GM21723 (cell line): Measurements from ENCODE around the gene SDR42E2.
"Not testable (repeated sequence)": the region's sequence is repeated elsewhere in the genome, so short reads cannot be mapped to it uniquely, and the experiment has no call there.

Experiments
- ATAC-seq: cut with Tn5 transposase; IDR thresholded peaks from one replicate; pipeline ENCODE4 v1.9.1; 2021; ENCODE audit warnings: mild to moderate bottlenecking, moderate library complexity; ENCODE audit not compliant: unreplicated experiment

The SDR42E2 gene

DNA sequence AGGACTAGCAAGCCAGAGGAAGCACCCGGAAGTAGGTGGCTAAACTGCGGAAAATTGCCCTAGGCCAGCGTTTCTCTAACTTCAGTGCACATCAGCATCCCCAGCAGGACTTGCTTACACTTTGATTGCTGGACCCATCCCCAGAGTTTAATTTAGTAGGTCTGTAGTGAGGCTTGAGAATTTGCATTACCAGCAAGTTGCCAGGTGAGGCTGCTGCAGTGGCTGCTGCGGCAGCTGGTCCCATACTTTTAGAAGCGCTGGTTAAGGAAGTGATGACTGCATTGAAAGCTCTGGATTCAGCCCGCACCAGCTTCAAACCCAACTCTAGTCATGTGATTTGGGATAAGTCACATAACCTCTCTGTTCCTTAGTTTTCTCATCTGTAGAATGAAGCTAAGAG, 48.0 kb downstream of the SDR42E2 start:
- no peak for ATAC-seq

DNA sequence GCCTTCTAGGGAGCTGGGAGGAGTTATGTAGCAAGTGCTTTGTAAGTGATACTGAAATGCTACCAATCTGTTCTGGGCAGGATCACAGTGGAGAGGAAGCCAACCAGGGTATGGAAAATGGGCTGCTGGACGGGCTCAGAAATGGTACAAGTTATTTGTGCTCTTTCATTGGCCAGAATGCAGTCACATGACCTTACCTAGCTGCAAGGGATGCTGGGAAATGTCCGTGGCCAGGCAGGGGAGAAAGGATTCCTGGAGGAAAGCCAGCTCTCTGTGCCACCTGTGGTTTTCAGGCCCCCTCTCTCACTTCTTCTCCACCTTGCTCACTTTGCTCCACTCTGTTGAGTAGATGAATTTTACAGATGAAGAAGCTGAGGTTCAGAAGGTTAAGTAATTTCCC, 48.5 kb downstream of the SDR42E2 start:
- no peak for ATAC-seq

GRCh38 chr16:22213236-22213635, 50.9 kb downstream of the SDR42E2 start:
- no peak for ATAC-seq

DNA sequence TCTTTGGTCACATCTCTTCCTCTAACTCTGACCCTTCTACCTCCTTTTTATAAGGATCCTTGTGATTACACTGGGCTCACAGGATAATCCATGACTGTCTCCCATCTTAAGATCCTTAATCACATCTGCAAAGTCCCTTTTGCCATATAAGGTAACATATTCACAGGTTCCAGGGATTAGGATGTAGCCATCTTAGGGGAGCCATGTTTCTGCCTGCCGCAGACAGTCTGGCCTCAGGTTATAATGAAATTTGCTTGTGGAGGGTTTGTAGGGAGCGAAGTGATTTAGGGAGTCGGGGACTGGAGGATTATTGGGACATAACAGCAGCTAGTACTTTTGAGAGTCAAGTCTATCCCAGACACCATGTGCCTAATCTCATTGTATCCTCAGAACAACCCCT, 51.5 kb downstream of the SDR42E2 start:
- no peak for ATAC-seq

GRCh38 chr16:22214402-22214801, 52.1 kb downstream of the SDR42E2 start:
- ATAC-seq = no peak

- ATAC-seq = no peak
Measured at GRCh38 chr16:22214889-22215288, 52.6 kb downstream of the SDR42E2 start.

- no peak for ATAC-seq
Measured at GRCh38 chr16:22216191-22216831, 54.0 kb downstream of the SDR42E2 start.

DNA sequence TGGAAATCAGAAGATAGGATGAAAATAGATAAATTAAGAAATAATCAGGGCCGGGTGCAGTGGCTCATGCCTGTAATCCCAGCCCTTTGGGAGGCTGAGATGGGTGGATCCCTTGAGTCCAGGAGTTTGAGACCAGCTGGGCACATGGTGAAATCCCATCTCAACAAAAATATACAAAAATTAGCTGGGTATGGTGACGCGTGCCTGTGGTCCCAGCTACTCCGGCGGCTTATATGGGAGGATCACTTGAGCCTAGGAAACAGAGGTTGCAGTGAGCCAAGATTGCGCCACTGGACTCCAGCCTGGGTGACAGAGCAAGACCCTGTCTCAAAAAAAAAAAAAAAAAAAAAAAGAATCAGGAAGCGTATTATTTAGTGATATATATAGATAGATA, 54.5 kb downstream of the SDR42E2 start:
- ATAC-seq = not testable (repeated sequence)

DNA sequence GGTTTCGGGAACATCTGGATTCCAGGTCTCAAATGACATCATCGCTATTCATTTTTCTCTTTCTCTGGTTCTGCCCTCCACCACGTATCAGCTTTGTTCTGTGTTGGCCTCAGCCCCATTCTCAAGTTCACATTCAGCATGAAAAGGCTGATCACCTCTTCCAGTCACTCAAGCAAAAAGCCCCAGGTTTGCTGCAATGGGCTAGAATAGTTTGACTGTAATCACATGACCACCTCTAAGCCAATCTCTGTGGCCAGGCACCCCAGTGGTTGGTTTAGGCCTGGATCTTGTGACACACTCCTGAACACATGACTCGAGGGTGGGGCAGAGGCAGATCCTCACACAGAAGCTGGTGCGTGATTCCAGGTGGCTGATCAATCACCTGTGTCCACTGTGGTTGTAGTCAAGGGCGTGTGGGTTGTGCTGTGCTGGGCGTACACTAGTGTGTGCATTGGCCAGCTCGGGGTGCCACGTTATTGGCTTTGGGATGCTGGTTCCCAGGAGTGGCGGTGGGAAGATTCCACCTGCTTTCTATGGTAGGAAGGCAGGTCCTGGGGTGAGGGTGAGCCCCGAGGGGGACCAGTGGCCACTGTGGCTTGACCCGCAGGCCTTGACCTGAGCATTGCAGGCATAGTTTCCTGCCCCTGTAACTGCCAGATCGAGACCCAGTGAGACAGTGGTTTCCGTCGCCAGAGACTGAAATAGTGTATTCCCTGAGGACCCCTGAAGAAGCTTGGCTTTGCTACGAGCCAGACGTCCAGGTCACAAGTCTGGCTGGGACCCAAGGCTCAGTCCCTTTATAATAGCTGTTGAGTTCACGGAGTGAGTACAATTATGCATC, 55.8 kb downstream of the SDR42E2 start:
- ATAC-seq = peak; percentile 82

GRCh38 chr16:22219389-22220068, 57.2 kb downstream of the SDR42E2 start:
- ATAC-seq = no peak

GRCh38 chr16:22220069-22220440, 57.7 kb downstream of the SDR42E2 start:
- no peak for ATAC-seq

DNA sequence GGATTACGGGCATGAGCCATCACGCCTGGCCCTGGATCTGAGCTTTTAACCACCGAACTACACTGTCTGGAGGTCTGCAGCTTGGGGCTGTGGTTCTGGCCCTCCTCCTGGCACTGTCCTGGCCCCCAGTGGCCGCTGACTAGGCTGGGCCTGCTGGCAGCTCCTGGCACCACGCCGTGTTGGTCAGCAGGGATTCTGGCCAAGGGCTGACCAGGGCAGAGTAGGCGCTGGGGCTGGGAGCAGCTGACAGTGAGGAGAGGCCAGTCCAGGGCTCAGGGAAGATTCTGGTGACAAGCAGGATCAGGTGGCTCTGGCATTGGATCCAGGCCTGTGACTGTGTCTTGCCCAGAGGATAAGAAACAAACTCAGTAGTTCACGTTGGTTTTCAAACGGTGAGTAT, 58.4 kb downstream of the SDR42E2 start:
- no peak for ATAC-seq

DNA sequence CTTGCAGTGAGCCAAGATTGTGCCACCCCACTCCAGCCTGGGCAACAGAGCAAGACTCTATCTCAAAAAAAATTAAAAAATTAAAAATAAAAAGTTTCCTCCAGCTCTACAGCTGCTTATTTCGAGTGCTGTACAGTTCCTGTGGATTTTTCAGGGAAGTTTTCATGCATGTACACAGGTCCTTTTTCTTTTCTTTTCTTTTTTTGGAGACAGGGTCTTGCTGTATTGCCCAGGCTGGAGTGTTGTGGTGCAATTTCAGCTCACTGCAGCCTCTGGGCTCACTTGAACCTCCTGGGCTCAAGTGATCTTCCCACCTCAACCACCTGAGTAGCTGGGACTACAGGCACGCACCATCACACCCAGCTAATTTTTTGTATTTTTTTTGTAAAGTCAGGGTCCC, 59.7 kb downstream of the SDR42E2 start:
- no peak for ATAC-seq

GRCh38 chr16:22222998-22223397, 60.7 kb downstream of the SDR42E2 start:
- no peak for ATAC-seq

DNA sequence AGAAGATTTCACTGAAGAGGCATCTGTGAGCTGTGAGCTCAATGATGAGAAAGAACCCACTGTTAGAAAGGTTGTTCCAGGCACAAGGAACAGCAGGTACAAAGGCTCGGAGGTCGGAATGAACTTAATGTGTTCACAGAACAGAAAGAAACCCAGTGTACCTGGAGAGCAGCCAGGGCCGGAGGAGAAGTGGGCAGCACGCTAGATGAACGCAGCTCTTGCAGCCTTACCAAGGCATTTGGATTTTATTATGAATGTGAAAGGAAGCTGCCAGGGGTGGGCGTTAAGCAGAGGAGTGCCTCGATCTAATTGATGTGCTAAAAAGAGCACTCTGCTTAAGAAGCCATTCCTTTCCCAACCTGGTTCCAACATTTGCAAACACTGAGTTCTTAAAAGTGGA, 62.8 kb downstream of the SDR42E2 start:
- no peak for ATAC-seq

- ATAC-seq = no peak
Measured at GRCh38 chr16:22229889-22230288, 67.6 kb downstream of the SDR42E2 start.

GRCh38 chr16:22232277-22233036, 70.2 kb downstream of the SDR42E2 start:
- no peak for ATAC-seq

GRCh38 chr16:22233037-22233372, 70.7 kb downstream of the SDR42E2 start:
- ATAC-seq = no peak

DNA sequence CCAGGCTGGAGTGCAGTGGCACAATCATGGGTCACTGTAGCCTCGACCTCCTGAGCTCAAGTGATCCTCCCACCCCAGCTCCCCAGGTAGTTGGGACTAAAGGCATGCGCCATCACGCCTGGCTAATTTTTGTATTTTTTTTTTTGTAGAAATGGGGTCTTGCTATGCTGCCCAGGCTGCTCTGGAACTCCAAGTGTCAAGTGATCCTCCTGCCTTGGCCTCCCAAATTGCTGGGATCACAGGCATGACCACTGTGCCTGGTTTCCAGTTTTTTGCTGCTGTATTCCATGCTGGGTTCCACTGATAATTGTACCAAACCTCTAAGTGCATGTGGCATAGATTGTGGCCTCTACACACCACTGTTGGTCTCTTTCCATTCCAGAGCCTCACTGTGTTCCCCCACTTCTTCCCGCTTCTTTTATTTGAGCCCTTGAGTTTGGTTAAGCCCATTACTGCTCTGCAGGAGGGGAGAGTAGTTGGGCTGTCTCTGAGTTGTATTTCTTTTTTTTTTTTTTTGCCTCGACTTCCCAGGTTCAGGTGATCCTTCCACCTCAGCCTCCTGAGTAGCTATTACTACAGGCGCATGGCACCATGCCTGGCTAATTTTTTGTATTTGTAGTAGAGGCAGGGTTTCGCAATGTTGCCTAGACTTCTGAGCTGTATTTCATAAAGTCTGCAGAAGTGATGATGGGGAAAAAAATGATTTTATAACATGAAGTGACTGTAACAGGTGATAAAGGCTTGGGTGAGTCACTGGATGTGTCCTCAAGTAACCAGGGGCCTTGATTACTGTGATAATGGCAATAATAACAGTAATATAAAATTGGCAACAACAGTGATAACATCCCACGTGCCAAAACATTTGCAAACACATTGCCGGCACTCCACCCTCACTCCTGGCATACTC, 73.8 kb downstream of the SDR42E2 start:
- no peak for ATAC-seq

DNA sequence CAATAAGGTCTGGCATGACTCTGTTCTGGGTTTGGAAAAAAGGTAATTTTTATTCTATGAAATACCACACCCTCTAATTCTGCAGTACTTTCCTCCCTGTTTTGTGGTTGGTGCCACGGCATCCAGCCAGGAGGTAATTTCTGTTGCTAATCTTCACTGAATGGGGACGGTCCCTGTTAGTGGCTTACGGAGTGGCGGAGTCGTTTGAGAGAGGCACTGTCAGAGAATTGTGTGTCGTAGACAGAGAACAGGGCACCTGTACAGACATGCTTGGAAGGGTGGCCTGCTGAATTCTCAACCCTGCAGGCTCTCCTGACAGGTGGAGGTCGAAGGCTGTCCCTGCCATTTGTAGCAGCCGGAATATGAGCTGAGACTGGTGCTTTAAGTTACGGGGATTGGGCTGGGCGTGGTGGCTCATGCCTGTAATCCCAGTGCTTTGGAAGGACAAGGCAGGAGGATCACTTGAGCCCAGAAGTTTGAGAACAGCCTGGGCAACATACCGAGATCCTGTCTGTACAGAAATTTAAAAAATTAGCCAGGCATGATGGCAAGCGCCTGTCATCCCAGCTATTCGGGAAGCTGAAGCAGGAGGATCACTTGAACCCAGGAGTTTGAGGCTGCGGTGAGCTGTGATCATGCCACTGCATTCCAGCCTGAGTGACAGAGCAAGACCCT, 77.0 kb downstream of the SDR42E2 start:
- ATAC-seq = no peak
